Measurements from ENCODE around the gene PRORP. TPM values are rescaled to one million over a fixed set of nuclear protein-coding genes. Genes with fewer than 3 reads are reported as not detected.

The PRORP gene
- polyA plus RNA-seq, 4 donors = 8.1 to 31.0 (median 16.0) TPM

- 1 to 6% (median 3%) methylated on average over 23 of the region's 23 CpGs for WGBS, 3 donors
- no peaks in the 10 kb centered on the region for H3K27me3 ChIP-seq (ENCODE audit: control insufficient read depth in 3 of 3, insufficient read depth in 3 of 3, low read length in 3 of 3)
- no peaks in the 10 kb centered on the region for H3K9me3 ChIP-seq (ENCODE audit: control insufficient read depth in 2 of 2, insufficient read depth in 1 of 2, low read depth in 1 of 2, low read length in 1 of 2)
- DNase-seq = peak in 1 of 2 donors; percentile 63
- peak overlapping the region; percentile 90 to 98 (median 95) for H3K27ac ChIP-seq (ENCODE audit: low read depth in 1 of 3, low read length in 2 of 3)
- H3K36me3 ChIP-seq (ENCODE audit: control insufficient read depth in 3 of 3, insufficient read depth in 2 of 3, low read depth in 1 of 3, low read length in 3 of 3) = peaks cover 0 to 16% (median 0%) of the 10 kb centered on the region in 3 donors
- peak overlapping the region; percentile 34 to 93 (median 77) for H3K4me3 ChIP-seq (ENCODE audit: low read depth in 1 of 3, low read length in 3 of 3)
- peaks cover 0 to 14% (median 3%) of the 10 kb centered on the region in 3 donors for H3K4me1 ChIP-seq (ENCODE audit: control insufficient read depth in 3 of 3, insufficient read depth in 2 of 3, low read depth in 1 of 3, low read length in 2 of 3)
- no peak for FAIRE-seq
These were observed 490 bp downstream of the PRORP start for GRCh38 chr14:35122696-35123387.

GRCh38 chr14:35123388-35123703, 994 bp downstream of the PRORP start:
- H3K9me3 ChIP-seq (ENCODE audit: control insufficient read depth in 2 of 2, insufficient read depth in 1 of 2, low read depth in 1 of 2, low read length in 1 of 2) = no peaks in the 10 kb centered on the region
- WGBS, 3 donors = 12 to 38% (median 15%) methylated on average over 3 of the region's 3 CpGs
- peak overlapping the region in 2 of 3 donors; percentile 77 to 93 for H3K4me3 ChIP-seq (ENCODE audit: low read depth in 1 of 3, low read length in 3 of 3)
- FAIRE-seq (no peak), DNase-seq (peak in 1 of 2 donors; percentile 26)
- H3K36me3 ChIP-seq (ENCODE audit: control insufficient read depth in 3 of 3, insufficient read depth in 2 of 3, low read depth in 1 of 3, low read length in 3 of 3) = peaks cover 0 to 16% (median 0%) of the 10 kb centered on the region in 3 donors
- no peaks in the 10 kb centered on the region for H3K27me3 ChIP-seq (ENCODE audit: control insufficient read depth in 3 of 3, insufficient read depth in 3 of 3, low read length in 3 of 3)
- peaks cover 0 to 14% (median 0%) of the 10 kb centered on the region in 3 donors for H3K4me1 ChIP-seq (ENCODE audit: control insufficient read depth in 3 of 3, insufficient read depth in 2 of 3, low read depth in 1 of 3, low read length in 2 of 3)
- H3K27ac ChIP-seq (ENCODE audit: low read depth in 1 of 3, low read length in 2 of 3) = peak overlapping the region; percentile 90 to 98 (median 95)

- 79 to 91% (median 88%) methylated on average over 1 of the region's 1 CpG for WGBS, 3 donors
- no peaks in the 10 kb centered on the region for H3K9me3 ChIP-seq (ENCODE audit: control insufficient read depth in 2 of 2, insufficient read depth in 1 of 2, low read depth in 1 of 2, low read length in 1 of 2)
- DNase-seq (no peak), FAIRE-seq (no peak)
- H3K27ac ChIP-seq (ENCODE audit: low read depth in 1 of 3, low read length in 2 of 3) = no peak overlapping the region
- H3K27me3 ChIP-seq (ENCODE audit: control insufficient read depth in 3 of 3, insufficient read depth in 3 of 3, low read length in 3 of 3) = no peaks in the 10 kb centered on the region
- H3K36me3 ChIP-seq (ENCODE audit: control insufficient read depth in 3 of 3, insufficient read depth in 2 of 3, low read depth in 1 of 3, low read length in 3 of 3) = peaks cover 0 to 17% (median 0%) of the 10 kb centered on the region in 3 donors
- peaks cover 0 to 14% (median 0%) of the 10 kb centered on the region in 3 donors for H3K4me1 ChIP-seq (ENCODE audit: control insufficient read depth in 3 of 3, insufficient read depth in 2 of 3, low read depth in 1 of 3, low read length in 2 of 3)
- no peak overlapping the region for H3K4me3 ChIP-seq (ENCODE audit: low read depth in 1 of 3, low read length in 3 of 3)
These were observed 1.8 kb downstream of the PRORP start for GRCh38 chr14:35124127-35124526.

GRCh38 chr14:35133542-35134328, 11.4 kb downstream of the PRORP start:
- no peak for FAIRE-seq
- H3K27ac ChIP-seq (ENCODE audit: low read depth in 1 of 3, low read length in 2 of 3) = no peak overlapping the region
- no peak overlapping the region for H3K4me3 ChIP-seq (ENCODE audit: low read depth in 1 of 3, low read length in 3 of 3)
- H3K4me1 ChIP-seq (ENCODE audit: control insufficient read depth in 3 of 3, insufficient read depth in 2 of 3, low read depth in 1 of 3, low read length in 2 of 3) = no peaks in the 10 kb centered on the region
- H3K27me3 ChIP-seq (ENCODE audit: control insufficient read depth in 3 of 3, insufficient read depth in 3 of 3, low read length in 3 of 3) = no peaks in the 10 kb centered on the region
- peaks cover 3 to 49% (median 4%) of the 10 kb centered on the region in 3 donors for H3K36me3 ChIP-seq (ENCODE audit: control insufficient read depth in 3 of 3, insufficient read depth in 2 of 3, low read depth in 1 of 3, low read length in 3 of 3)
- DNase-seq = no peak
- peaks cover 0 to 12% of the 10 kb centered on the region in 2 donors for H3K9me3 ChIP-seq (ENCODE audit: control insufficient read depth in 2 of 2, insufficient read depth in 1 of 2, low read depth in 1 of 2, low read length in 1 of 2)
- 79 to 83% (median 80%) methylated on average over 6 of the region's 6 CpGs for WGBS, 3 donors

- WGBS, 3 donors = 84 to 92% (median 87%) methylated on average over 4 of the region's 4 CpGs
- DNase-seq = no peak
- Histone ChIP-seq H3K36me3 (ENCODE audit: control insufficient read depth in 3 of 3, insufficient read depth in 2 of 3, low read depth in 1 of 3, low read length in 3 of 3) (peaks cover 3 to 47% (median 4%) of the 10 kb centered on the region in 3 donors), H3K27me3 (ENCODE audit: control insufficient read depth in 3 of 3, insufficient read depth in 3 of 3, low read length in 3 of 3) (no peaks in the 10 kb centered on the region), H3K4me3 (ENCODE audit: low read depth in 1 of 3, low read length in 3 of 3) (no peak overlapping the region), H3K9me3 (ENCODE audit: control insufficient read depth in 2 of 2, insufficient read depth in 1 of 2, low read depth in 1 of 2, low read length in 1 of 2) (peaks cover 0 to 12% of the 10 kb centered on the region in 2 donors), H3K27ac (ENCODE audit: low read depth in 1 of 3, low read length in 2 of 3) (no peak overlapping the region), H3K4me1 (ENCODE audit: control insufficient read depth in 3 of 3, insufficient read depth in 2 of 3, low read depth in 1 of 3, low read length in 2 of 3) (no peaks in the 10 kb centered on the region)
- FAIRE-seq = no peak
These were observed 12.2 kb downstream of the PRORP start for GRCh38 chr14:35134329-35135123.

GRCh38 chr14:35138585-35138984, 16.2 kb downstream of the PRORP start:
- Histone ChIP-seq H3K4me1 (ENCODE audit: control insufficient read depth in 3 of 3, insufficient read depth in 2 of 3, low read depth in 1 of 3, low read length in 2 of 3) (no peaks in the 10 kb centered on the region), H3K9me3 (ENCODE audit: control insufficient read depth in 2 of 2, insufficient read depth in 1 of 2, low read depth in 1 of 2, low read length in 1 of 2) (no peaks in the 10 kb centered on the region), H3K27ac (ENCODE audit: low read depth in 1 of 3, low read length in 2 of 3) (no peak overlapping the region), H3K4me3 (ENCODE audit: low read depth in 1 of 3, low read length in 3 of 3) (no peak overlapping the region), H3K27me3 (ENCODE audit: control insufficient read depth in 3 of 3, insufficient read depth in 3 of 3, low read length in 3 of 3) (no peaks in the 10 kb centered on the region), H3K36me3 (ENCODE audit: control insufficient read depth in 3 of 3, insufficient read depth in 2 of 3, low read depth in 1 of 3, low read length in 3 of 3) (peaks cover 2 to 41% (median 3%) of the 10 kb centered on the region in 3 donors)
- FAIRE-seq (no peak), DNase-seq (no peak)
- 50 to 75% (median 65%) methylated on average over 2 to 5 of the region's 5 CpGs for WGBS, 3 donors

- WGBS, 3 donors = 97 to 98% methylated on average over 2 of the region's 2 CpGs; no CpG with 5 or more reads in 1 of the 3 donors
- H3K27ac ChIP-seq (ENCODE audit: low read depth in 1 of 3, low read length in 2 of 3) = no peak overlapping the region
- FAIRE-seq = no peak
- H3K4me3 ChIP-seq (ENCODE audit: low read depth in 1 of 3, low read length in 3 of 3) = no peak overlapping the region
- H3K36me3 ChIP-seq (ENCODE audit: control insufficient read depth in 3 of 3, insufficient read depth in 2 of 3, low read depth in 1 of 3, low read length in 3 of 3) = peaks cover 0 to 28% (median 3%) of the 10 kb centered on the region in 3 donors
- peak in 1 of 2 donors; percentile 38 for DNase-seq
- H3K27me3 ChIP-seq (ENCODE audit: control insufficient read depth in 3 of 3, insufficient read depth in 3 of 3, low read length in 3 of 3) = no peaks in the 10 kb centered on the region
- no peaks in the 10 kb centered on the region for H3K9me3 ChIP-seq (ENCODE audit: control insufficient read depth in 2 of 2, insufficient read depth in 1 of 2, low read depth in 1 of 2, low read length in 1 of 2)
- no peaks in the 10 kb centered on the region for H3K4me1 ChIP-seq (ENCODE audit: control insufficient read depth in 3 of 3, insufficient read depth in 2 of 3, low read depth in 1 of 3, low read length in 2 of 3)
These were observed 18.6 kb downstream of the PRORP start for GRCh38 chr14:35140718-35141581.

Data from small intestine (tissue), 7 donors.